ENCODE data around the gene PAXIP1.

DNA sequence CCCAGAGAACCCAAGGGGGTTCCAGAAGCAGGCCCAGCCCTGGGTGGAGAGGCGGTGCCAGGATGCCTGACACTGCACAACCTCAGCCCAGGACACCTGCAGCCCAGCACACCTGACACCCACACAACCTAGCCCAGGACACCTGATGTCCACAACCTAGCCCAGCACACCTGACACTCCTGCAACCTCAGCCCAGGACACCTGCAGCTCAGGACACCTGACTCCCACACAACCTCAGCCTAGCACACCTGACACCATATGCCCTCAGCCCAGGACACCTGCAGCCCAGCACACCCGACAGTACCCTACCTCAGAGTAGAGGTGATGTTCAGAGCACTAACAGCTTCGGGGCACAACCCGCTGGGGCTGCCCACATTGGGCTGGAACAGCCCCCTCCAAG is 87.3 kb downstream of the PAXIP1 start:
- no peak for TF ChIP-seq CTCF (IDR thresholded peaks at IDR 0.05; ENCODE audit: extremely low read depth in 1 of 2, insufficient read depth in 1 of 2, low read depth in 1 of 2, low read length in 2 of 2)
- TF ChIP-seq POLR2A (IDR thresholded peaks at IDR 0.05; ENCODE audit: low read depth, low read length) = no peak
- TF ChIP-seq EZH2 (IDR thresholded peaks at IDR 0.05; ENCODE audit: borderline replicate concordance, low read depth, low read length, severe bottlenecking) = no peak
- TF ChIP-seq POLR2AphosphoS5 (IDR thresholded peaks at IDR 0.05; ENCODE audit: insufficient read depth, low read depth, low read length) = no peak
- TF ChIP-seq JUN (IDR thresholded peaks at IDR 0.05; ENCODE audit: borderline replicate concordance, insufficient read depth, insufficient read length, low read depth) = no peak
- no peak for TF ChIP-seq GATA2 (IDR thresholded peaks at IDR 0.05; ENCODE audit: insufficient read depth, insufficient read length, low read depth, low read length)
- TF ChIP-seq, protein P1, sequence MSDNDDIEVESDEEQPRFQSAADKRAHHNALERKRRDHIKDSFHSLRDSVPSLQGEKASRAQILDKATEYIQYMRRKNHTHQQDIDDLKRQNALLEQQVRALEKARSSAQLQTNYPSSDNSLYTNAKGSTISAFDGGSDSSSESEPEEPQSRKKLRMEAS (IDR thresholded peaks at IDR 0.05; ENCODE audit: insufficient read depth, insufficient read length) = no peak
- TF ChIP-seq MYC (IDR thresholded peaks at IDR 0.05; ENCODE audit: low read depth, low read length) = no peak
